ENCODE measurements around the gene CCNB1. TPM values are rescaled to one million over a fixed set of nuclear protein-coding genes. Genes with fewer than 3 reads are reported as not detected.
"Not testable (repeated sequence)": the region's sequence is repeated elsewhere in the genome, so short reads cannot be mapped to it uniquely, and the experiment has no call there.

Gene CCNB1
- total RNA-seq, 1 donor from 2014 or later, result 163 TPM

DNA sequence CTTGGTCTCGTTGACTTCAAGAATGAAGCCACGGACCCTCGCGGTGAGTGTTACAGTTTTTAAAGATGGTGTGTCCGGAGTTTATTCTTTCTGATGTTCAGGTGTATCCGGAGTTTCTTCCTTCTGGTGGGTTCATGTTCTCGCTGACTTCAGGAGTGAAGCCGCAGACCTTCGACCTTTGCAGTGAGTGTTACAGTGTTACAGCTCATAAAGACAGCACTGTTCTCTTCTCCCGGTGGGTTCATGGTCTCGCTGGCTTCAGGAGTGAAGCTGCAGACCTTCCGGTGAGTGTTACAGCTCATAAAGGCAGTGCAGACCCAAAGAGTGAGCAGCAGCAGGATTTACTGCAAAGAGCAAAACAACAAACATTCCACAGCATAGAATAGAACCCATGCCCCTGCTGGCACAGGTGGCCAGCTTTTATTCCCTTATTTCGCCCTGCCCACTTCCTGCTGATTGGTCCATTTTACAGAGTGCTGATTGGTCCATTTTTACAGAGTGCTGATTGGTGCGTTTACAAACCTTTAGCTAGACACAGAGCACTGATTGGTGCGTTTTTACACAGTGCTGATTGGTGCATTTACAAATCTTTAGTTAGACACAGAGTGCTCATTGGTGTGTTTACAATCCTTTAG, 14.8 kb downstream of the CCNB1 start:
- intact Hi-C loops (cut with micrococcal nuclease), result loop anchor here (10.0 kb wide), 1 partner anchor 967 kb away; the partner anchor contains the start of gene PIK3R1

DNA sequence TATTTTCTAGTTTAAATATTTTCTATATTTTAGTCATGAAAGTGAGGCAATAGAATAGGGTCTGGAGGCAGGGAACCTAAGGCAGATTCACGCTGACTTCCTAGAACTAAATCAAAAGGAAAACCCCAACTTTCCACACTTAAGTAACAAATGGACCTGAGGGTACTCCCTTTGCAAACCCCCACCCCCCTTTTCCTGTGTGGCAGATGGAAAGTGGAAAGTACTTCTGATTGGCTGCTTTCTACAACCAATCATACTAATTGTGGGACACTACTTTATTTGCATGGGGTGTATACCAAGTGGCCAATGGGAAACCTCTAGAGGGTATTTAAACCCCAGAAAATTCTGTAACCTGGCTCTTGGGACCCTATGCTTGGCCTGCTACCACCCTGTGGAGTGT, 17.7 kb downstream of the CCNB1 start:
- intact Hi-C loops (cut with micrococcal nuclease), result loop anchor here (5.0 to 10.0 kb wide), 2 partner anchors 148 to 970 kb away; partner anchors contain the start of genes CCDC125 and PIK3R1

DNA sequence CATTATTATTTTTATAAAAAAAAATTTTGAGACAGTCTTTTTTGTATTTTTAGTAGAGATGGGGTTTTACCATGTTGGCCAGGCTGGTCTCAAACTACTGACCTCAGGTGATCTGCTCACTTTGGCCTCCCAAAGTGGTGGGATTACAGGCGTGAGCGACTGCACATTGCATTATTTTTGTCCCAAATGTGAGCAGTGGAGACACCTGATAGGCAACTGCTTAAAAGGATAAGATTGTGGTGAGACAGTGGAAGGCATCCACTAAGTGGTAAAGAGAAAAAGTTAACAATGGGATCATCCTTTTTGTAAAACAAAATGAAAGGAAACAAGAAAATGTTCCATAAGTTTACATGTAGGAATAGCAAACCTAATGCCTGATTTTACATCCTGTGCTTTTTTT, 20.4 kb downstream of the CCNB1 start:
- intact Hi-C loops (cut with micrococcal nuclease), result loop anchor here (5.0 to 10.0 kb wide), 2 partner anchors 145 to 973 kb away; partner anchors contain the start of genes CCDC125 and PIK3R1

DNA sequence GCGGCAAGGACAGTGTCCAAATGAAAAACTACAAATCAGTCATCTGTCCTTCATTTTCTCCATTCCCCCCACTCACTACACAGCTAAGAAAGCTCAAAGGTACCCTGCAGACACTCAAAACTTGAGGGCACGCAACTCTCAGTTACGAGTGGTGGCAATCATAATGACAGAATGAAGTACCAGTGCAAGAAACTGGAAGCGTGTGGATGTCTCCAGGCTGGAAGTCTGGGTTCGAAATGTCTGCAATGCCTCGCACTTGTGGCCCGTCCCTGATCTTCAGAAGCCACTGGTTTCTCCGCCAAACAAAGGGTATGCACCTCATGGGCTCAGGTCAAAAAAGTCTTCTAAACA, 21.8 kb downstream of the CCNB1 start:
- intact Hi-C loops (cut with micrococcal nuclease), result loop anchor here (1.0 to 10.0 kb wide), 7 partner anchors 21 to 974 kb away; partner anchors contain the start of genes AK6, CCDC125, CCNB1 and CDK7

DNA sequence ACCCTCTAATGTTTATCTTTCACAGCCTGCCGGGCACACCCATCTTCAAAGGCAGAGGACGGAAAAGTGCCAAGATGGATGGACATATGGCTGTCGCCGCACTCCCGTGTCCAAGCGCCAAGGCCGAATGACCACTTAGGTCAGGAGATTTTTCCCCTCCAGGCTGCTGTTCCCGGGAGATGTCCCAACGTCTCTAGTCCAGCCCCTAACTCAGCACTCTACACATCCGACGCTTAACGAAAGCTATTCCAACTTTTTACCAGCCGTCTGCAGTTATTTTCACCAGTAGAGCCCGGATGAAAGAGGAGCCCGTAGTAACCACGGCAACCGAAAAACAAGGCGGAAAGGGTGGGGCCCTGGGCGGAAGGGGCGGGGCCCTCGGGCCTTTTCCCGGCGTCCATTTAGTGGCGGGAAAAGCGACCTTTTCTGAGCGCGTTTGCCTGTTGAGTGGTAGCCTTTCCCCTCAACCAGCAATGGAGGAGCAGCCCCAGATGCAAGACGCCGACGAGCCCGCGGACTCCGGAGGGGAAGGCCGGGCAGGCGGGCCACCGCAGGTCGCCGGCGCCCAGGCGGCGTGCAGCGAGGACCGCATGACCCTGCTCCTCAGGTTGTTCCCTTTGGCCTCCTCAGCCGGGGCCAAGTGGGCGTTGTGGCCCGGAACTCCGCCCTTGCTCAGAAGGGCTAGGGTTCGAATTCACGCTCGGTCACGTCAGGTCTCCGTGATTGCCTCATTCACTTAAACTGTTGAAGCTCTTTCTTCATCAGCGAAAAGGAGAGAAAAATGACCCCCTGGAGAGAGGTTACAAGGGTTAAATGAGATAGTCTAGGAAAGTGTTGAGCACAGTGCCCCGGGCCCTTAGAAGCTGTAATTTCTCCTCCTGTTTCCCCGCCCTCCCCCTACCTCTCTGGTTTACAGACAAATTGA, 22.5 kb downstream of the CCNB1 start, which contains the start of gene CENPH:
Gene CENPH (plus strand): TSS at position 422 of the 925 bp plus-strand sequence. CDS start 52 bp downstream, at position 474.
- intact Hi-C loops (cut with micrococcal nuclease), result loop anchor here (1.0 to 10.0 kb wide), 7 partner anchors 22 to 975 kb away; partner anchors contain the start of genes AK6, CCDC125, CCNB1 and CDK7

DNA sequence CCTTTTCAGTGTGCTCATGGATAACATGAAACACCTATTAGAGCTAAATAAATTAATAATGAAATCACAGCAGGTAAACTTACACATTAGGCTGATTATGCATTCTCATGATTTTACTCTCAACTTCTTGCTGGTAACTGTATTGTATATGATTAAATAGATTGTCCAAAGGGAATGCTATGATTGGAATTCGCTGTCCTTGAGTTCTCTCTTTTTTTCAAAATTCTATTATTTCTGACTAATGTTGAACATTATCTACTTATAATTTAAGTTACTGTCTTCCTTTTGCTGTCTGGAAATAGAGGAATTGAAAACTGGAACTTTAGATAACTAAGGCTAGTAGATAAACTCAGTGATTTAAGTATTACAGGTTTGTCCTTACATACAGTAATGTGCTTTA, 35.5 kb downstream of the CCNB1 start:
- intact Hi-C loops (cut with micrococcal nuclease), result no loop called here

DNA sequence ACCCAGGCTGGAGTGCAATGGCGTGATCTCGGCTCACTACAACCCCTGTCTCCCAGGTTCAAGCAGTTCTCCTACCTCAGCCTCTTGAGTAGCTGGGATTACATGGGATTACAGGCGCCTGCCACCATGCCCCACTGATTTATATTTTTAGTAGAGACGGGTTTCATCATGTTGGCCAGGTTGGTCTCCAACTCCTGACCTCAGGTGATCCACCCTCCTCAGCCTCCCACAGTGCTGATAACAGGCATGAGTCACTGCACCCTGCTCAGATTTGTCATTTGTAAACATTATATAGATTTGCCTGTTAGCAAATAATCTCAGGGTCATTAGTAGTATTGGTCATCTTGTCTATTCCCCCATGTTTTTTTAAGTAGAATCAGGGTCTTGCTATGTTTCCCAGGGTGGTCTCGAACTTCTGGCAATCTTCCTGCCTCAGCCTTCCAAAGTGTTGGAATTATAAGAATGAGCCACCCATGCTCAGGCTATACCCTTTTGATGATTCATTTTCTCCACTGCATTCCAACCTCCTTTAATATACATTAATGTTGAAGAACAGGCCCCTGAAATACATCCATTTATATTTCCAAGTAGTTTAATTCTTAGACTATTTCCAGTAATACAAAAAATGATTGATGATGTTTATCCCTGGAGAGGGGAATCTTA, 39.7 kb downstream of the CCNB1 start:
- intact Hi-C loops (cut with micrococcal nuclease), result no loop called here

DNA sequence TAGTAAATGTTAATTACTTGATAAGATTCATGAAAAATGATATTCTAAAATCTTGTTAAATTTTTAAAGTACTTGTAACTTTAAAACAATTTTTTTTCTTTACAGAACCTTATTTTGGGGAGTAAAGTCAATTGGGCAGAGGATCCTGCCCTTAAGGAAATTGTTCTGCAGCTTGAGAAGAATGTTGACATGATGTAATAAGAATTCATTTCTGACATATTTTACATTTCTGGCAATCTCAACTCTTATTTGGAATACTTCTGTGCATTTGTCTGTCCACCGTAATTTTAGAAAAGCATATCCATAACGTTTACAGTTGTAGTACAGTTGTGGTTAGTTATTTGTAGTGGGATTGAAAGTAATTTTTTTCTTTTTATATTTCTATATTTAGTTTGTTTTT, 42.7 kb downstream of the CCNB1 start:
- intact Hi-C loops (cut with micrococcal nuclease), result no loop called here

DNA sequence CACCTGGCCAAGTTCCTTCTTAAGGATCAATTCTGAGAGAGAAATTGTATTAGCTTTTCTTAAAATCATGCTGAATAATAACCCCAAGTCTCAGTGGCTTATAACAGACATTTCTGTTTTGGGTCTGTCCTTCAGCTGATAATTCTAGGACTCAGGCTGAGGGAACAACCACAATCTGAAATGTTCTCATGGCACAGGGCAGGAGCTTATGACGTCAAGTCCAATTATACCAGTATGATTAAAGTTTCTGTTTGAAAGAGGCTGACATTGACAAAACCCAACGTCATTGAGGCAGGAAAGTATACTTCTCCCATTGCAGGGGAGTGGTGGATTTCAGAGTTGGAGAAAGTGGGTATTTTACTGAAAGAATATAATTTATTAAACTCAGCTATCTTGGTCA, 44.2 kb downstream of the CCNB1 start:
- intact Hi-C loops (cut with micrococcal nuclease), result no loop called here

DNA sequence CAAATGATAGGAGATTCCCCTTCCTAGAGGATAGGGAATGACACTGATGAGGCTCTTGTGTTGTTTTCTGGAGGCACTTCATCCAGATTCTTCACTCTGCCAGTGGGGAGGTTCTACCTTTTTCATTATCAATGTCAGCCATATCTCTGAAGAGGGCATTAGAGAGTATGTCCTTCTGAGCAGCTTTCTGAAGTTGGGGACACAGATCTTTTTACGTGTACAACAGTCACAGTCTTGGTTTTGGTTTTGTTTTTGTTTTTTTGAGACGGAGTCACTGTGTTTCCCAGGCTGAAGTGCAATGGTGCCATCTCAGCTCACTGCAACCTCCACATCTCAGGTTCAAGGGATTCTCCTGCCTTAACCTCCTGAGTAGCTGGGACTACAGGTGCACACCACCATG, 45.1 kb downstream of the CCNB1 start:
- intact Hi-C loops (cut with micrococcal nuclease), result no loop called here

DNA sequence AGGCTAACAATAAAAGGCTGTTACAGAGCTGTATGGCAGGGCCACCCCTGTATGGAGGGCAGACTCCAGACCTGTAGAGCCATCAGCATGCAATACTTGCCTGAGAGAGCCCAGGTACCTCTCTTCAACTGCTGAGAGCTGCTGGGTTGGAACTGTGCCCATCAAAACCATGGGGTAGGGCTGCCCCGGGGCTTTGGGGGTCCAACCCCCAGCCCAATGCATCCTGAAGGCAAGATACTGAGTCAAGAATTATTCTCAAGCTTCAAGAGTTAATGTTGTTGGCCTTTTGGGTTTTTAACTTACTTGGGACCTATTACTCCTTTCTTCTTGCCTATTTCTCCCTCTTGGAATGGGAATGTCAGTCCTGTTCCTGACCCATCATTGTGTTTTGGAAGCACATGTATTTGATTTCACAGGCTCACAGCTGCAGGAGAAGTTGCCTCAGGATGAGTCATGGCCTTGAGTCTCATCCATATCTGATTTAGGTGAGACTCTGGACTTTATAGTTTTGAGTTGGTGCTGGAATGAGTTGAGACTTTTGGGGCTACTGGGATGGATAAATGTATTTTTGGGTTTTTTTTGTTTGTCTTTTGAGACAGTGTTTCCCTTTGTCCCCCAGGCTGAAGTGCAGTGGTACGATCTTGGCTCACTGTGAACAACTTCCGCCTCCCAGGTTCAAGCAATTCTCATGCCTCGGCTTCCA, 46.7 kb downstream of the CCNB1 start:
- intact Hi-C loops (cut with micrococcal nuclease), result no loop called here

DNA sequence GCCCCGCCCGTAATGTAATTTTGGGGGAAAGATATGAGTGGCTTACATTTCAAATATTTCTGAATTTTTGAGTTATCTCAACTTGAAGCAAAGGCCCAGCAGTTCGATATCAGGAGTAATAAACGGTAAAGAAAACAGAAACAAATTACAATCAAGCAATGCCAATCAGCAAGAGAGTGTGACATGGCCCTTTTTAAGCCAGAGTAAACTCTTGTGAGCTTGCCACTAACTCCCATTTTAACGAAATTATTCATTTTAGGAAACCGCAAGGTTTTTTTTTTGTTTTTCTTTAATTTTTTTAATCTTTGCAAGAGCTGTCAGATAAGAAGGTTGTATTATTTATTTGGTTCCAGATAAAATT, 50.2 kb downstream of the CCNB1 start:
- intact Hi-C loops (cut with micrococcal nuclease), result loop anchor here (1.0 kb wide), 5 partner anchors 17 to 152 kb away; partner anchors contain the start of genes AK6, CCNB1, CDK7 and CENPH

DNA sequence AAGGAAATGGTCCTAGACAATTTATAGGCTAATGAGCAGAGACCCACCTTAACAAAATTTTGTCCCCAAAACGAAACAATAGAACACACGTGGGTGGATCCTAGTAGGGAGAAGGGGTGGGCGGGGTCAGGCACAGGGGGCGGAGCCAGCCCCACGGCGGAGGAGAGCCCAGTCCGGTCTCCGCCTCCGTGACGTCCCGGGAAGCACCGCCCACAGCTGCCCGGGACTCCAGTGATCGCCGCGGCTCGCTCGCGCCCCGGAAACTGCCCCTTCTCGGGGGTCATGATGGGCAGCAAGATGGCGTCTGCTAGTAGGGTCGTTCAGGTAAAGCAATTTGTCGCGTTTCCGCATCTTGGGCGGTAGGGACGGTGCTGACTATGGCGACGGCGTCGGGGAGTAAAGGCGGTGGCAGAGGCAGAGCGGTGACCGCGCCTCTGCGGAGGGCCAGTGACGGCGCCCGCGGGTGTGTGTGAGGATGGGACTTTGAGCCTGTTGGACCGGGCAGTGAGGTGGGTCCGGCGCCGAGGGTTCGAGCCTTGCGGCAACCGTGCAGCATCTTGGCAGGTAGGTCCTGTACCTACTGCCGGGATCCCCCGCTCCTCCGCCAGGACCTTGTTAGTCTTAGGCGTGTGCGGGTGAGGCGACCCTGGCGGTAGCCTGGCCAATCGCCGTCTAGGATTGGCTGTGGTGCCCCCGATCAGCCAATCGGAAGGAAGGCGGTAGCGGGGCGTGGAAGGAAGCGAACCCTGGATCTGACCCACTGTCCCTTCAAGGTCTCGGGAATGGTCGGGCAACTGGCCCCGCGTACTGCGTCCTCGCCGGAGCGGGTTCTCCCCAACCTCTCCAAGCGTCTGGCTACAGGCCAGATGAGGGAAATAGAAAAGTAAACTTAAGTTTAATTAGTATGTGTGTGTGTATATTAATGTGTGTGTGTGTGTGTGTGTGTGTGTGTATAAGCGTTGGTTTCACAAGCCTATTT, 50.9 kb downstream of the CCNB1 start:
- intact Hi-C loops (cut with micrococcal nuclease), result loop anchor here (1.0 kb wide), 5 partner anchors 16 to 151 kb away; partner anchors contain the start of genes AK6, CCNB1, CDK7 and CENPH

DNA sequence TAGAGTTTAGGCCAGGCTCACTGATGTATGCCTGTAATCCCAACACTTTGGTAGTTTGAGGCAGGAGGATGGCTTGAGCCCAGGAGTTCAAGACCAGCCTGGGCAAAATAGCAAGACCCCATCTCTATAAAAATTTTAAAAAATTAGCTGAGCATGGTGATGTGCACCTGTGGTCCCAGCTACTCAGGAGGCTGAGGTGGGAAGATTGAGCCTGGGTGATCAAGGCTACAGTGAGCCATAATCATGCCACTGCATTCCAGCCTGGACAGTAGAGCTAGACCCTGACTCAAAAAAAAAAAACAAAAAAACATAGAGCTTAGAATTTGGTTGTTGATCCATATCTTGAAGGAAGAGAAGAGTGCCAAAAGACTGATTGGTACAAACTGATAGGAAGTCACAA, 53.0 kb downstream of the CCNB1 start:
- intact Hi-C loops (cut with micrococcal nuclease), result no loop called here

DNA sequence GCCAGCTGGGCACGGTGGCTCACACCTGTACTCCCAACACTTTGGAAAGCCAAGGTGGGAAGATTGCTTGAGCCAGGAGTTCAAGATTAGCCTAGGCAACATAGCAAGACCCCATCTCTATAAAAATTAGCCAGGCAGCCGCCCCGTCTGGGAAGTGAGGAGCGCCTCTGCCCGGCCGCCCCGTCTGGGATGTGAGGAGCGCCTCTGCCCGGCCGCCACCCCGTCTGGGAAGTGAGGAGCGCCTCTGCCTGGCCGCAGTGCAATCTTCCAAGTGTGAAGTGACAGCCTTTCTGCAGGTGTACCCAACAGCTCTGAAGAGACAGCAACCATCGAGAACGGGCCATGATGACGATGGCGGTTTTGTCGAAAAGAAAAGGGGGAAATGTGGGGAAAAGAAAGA, 53.4 kb downstream of the CCNB1 start:
- intact Hi-C loops (cut with micrococcal nuclease), result not testable (repeated sequence)

DNA sequence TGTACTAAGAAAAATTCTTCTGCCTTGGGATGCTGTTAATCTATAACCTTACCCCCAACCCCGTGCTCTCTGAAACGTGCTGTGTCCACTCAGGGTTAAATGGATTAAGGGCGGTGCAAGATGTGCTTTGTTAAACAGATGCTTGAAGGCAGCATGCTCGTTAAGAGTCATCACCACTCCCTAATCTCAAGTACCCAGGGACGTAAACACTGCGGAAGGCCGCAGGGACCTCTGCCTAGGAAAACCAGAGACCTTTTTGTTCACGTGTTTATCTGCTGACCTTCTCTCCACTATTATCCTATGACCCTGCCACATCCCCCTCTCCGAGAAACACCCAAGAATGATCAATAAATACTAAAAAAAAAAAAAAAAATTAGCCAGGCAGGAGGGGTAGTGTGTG, 53.9 kb downstream of the CCNB1 start:
- intact Hi-C loops (cut with micrococcal nuclease), result not testable (repeated sequence)

DNA sequence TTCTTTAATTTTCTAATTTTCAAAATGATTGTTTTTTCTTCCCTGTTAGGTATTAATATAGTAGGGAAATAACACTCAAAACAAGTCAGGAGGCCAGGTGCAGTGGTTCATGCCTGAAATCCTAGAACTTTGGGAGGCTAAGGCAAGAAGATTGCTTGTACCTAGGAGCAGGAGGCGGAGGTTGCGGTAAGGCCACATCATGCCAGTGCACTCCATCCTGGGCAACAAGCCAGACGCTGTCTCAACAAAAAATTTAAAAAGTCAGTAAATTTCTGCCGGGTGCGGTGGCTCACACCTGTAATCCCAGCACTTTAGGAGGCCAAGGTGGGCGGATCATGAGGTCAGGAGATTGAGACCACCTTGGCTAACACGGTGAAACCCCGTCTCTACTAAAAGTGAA, 57.6 kb downstream of the CCNB1 start:
- intact Hi-C loops (cut with micrococcal nuclease), result no loop called here

DNA sequence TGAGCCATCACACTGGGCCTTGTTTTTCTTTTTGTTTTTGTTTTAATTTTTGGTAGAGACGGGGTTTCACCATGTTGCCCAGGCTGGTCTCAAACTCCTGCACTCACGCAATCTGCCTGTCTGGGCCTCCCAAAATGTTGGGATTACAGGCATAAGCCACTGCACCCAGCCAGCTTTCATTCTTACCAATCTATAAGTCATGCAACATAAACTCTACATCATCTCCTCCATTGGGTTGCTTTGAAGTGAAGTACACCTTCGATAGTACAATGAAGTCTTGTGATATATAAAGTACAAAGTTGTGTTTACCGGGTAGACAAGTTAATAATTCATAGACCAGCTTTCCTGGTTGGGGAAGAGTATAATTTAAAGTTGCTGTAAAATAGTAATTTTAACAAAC, 58.9 kb downstream of the CCNB1 start:
- intact Hi-C loops (cut with micrococcal nuclease), result no loop called here
